Measurements from ENCODE around the gene VPS8. TPM values are rescaled to one million over a fixed set of nuclear protein-coding genes. Genes with fewer than 3 reads are reported as not detected.

Gene VPS8
- total and polyA plus RNA-seq, 2 of the 13 experiments (the other 11 are each of a cell fraction or from before 2014, with no cell fraction given): 14.2 to 35.1 TPM

- H2AFZ ChIP-seq (ENCODE audit: low read length): no peak overlapping the region
- no peaks in the 10 kb centered on the region for H3K27me3 ChIP-seq (ENCODE audit: control insufficient read depth in 1 of 2, insufficient read depth in 2 of 2, low read length in 2 of 2)
- no peaks in the 10 kb centered on the region for H4K20me1 ChIP-seq (ENCODE audit: insufficient read depth, low read length)
- FAIRE-seq: no peak
- ATAC-seq: no peak
- H3K9me3 ChIP-seq (ENCODE audit: low read length): no peaks in the 10 kb centered on the region
- no peak overlapping the region for H3K4me2 ChIP-seq (ENCODE audit: low read depth, low read length)
- H3K79me2 ChIP-seq (ENCODE audit: insufficient read depth, low read length): no peaks in the 10 kb centered on the region
- POLR2A ChIA-PET: no interaction called here
- intact Hi-C loops (cut with micrococcal nuclease; ENCODE audit: unreplicated experiment): no loop called here
- CTCF ChIA-PET (ENCODE audit: low intra/inter-chr PET ratio, low total read pairs): no interaction called here
- H3K4me1 ChIP-seq (ENCODE audit: insufficient read depth, low read length): no peaks in the 10 kb centered on the region
- 0 out of 5 replicates have a peak, but pooled peaks cover 0 to 3% of the 10 kb centered on the region in 2 experiments for H3K36me3 ChIP-seq (replicated peaks in 1 of 2; ENCODE audit: control insufficient read depth in 1 of 2, insufficient read depth in 2 of 2, low read length in 2 of 2)
- no peak overlapping the region for H3K4me3 ChIP-seq (replicated peaks in 1 of 3; ENCODE audit: insufficient read depth in 1 of 3, low read depth in 2 of 3, low read length in 3 of 3)
- no TSS peak for BruUV-seq (replicated peaks)
- no peak for DNase-seq (ENCODE audit: low spot score)
- no peak overlapping the region for H3K9ac ChIP-seq (ENCODE audit: insufficient read depth, low read depth, low read length)
- H3K27ac ChIP-seq (ENCODE audit: extremely low read length, insufficient read depth, low read length): no peak overlapping the region
- in situ Hi-C loops (cut with HindIII; ENCODE audit: extremely low pct_ligation_motif_present, low pct_unique_long_range_greater_than_20kb): no loop called here
- TF ChIP-seq RBM39 (IDR thresholded peaks at IDR 0.05; ENCODE audit: low read depth, low read length, poor library complexity, severe bottlenecking) (no peak), CENPT (CRISPR knock-in tag; IDR thresholded peaks at IDR 0.05; ENCODE audit: low read depth) (no peak), ZFP82 (CRISPR knock-in tag; IDR thresholded peaks at IDR 0.05; ENCODE audit: borderline replicate concordance) (no peak), ZKSCAN8 (CRISPR knock-in tag; IDR thresholded peaks at IDR 0.05; ENCODE audit: borderline replicate concordance) (no peak), HOXA7 (CRISPR knock-in tag; IDR thresholded peaks at IDR 0.05) (no peak), IRX3 (CRISPR knock-in tag; IDR thresholded peaks at IDR 0.05; ENCODE audit: borderline replicate concordance, low read depth) (no peak), KLF11 (CRISPR knock-in tag; IDR thresholded peaks at IDR 0.05) (no peak), AHDC1 (CRISPR knock-in tag; IDR thresholded peaks at IDR 0.05; ENCODE audit: borderline replicate concordance) (no peak), ZNF577 (CRISPR knock-in tag; IDR thresholded peaks at IDR 0.05; ENCODE audit: borderline replicate concordance, low read depth) (no peak), FOXM1 (CRISPR knock-in tag; IDR thresholded peaks at IDR 0.05) (no peak), ZBTB42 (CRISPR knock-in tag; IDR thresholded peaks at IDR 0.05) (no peak), DNMT1 (CRISPR knock-in tag; IDR thresholded peaks at IDR 0.05) (no peak), ZNF33B (CRISPR knock-in tag; IDR thresholded peaks at IDR 0.05) (no peak), ZNF350 (CRISPR knock-in tag; IDR thresholded peaks at IDR 0.05; ENCODE audit: borderline replicate concordance, low read depth) (no peak), CEBPB (IDR thresholded peaks at IDR 0.05; ENCODE audit: borderline replicate concordance, low read depth, low read length) (no peak)
- TF ChIP-seq, protein P1, sequence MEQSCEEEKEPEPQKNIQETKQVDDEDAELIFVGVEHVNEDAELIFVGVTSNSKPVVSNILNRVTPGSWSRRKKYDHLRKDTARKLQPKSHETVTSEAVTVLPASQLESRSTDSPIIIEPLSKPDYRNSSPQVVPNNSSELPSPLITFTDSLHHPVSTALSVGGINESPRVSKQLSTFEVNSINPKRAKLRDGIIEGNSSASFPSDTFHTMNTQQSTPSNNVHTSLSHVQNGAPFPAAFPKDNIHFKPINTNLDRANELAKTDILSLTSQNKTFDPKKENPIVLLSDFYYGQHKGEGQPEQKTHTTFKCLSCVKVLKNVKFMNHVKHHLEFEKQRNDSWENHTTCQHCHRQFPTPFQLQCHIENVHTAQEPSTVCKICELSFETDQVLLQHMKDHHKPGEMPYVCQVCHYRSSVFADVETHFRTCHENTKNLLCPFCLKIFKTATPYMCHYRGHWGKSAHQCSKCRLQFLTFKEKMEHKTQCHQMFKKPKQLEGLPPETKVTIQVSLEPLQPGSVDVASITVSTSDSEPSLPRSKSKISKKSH (CRISPR knock-in tag; IDR thresholded peaks at IDR 0.05; ENCODE audit: borderline replicate concordance): no peak
- TF ChIP-seq, protein P2, sequence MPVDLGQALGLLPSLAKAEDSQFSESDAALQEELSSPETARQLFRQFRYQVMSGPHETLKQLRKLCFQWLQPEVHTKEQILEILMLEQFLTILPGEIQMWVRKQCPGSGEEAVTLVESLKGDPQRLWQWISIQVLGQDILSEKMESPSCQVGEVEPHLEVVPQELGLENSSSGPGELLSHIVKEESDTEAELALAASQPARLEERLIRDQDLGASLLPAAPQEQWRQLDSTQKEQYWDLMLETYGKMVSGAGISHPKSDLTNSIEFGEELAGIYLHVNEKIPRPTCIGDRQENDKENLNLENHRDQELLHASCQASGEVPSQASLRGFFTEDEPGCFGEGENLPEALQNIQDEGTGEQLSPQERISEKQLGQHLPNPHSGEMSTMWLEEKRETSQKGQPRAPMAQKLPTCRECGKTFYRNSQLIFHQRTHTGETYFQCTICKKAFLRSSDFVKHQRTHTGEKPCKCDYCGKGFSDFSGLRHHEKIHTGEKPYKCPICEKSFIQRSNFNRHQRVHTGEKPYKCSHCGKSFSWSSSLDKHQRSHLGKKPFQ (CRISPR knock-in tag; IDR thresholded peaks at IDR 0.05; ENCODE audit: insufficient replicate concordance): no peak
Observed at GRCh38 chr3:184822081-184822480, 10.1 kb downstream of the VPS8 start.

Data from HepG2 (cell line).